ENCODE results near the gene TJP1. TPM values are rescaled to one million over a fixed set of nuclear protein-coding genes. Genes with fewer than 3 reads are reported as not detected.

Gene TJP1
- total and polyA plus RNA-seq, 2 donors (not counting 1 experiment from before 2014, with no cell fraction given): 0.10 TPM; not detected in 1

DNA sequence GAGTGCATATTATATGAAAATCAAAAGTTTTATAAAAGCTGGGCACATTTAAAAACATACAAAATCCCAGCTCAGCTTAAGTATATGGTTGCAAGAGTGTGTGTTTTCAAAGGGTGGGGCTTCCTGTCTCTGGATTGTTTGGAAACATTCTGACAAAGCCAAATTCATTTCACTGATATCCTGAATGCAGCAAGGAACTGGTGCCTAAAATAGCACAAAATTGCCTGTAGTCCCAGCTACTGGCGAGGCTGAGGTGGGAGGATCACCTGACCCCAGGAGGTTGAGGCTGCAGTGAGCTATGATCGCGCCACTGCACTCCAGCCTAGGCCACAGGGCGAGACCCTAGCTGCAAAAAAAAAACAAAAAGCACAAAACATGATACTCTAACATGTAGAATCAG lies 13.0 kb upstream of the TJP1 start:
- 72% methylated on average over 3 of the region's 4 CpGs for WGBS (ENCODE audit: insufficient coverage)
- no peaks in the 10 kb centered on the region for H3K36me3 ChIP-seq (replicated peaks in 1 of 2; ENCODE audit: control extremely low read depth in 1 of 2, control insufficient read depth in 1 of 2, extremely low read depth in 1 of 2, insufficient read depth in 2 of 2, low read length in 1 of 2)
- no peak overlapping the region for H3K9ac ChIP-seq (ENCODE audit: low read length)
- Mint-ChIP-seq H3K9me3 (ENCODE audit: insufficient read depth) (peaks cover 2% of the 10 kb centered on the region), H3K27me3 (peaks cover 53% of the 10 kb centered on the region), H3K27ac (no peak overlapping the region), H3K4me3 (no peak overlapping the region), H3K4me1 (no peaks in the 10 kb centered on the region)
- no peak overlapping the region for H2AFZ ChIP-seq (ENCODE audit: insufficient read depth, low read depth, low read length, poor library complexity, severe bottlenecking)
- H3K4me2 ChIP-seq (replicated peaks; ENCODE audit: low read depth, low read length, poor library complexity, severe bottlenecking): no peak overlapping the region
- H3K27ac ChIP-seq (ENCODE audit: low read length in 2 of 2): no peak overlapping the region
- DNase-seq (no peak), ATAC-seq (ENCODE audit: low read depth) (no peak)
- H3K9me3 ChIP-seq (ENCODE audit: control extremely low read depth in 1 of 3, control insufficient read depth in 2 of 3, insufficient read depth in 1 of 3, low read length in 2 of 3): peaks cover 0 to 14% (median 0%) of the 10 kb centered on the region in 3 donors
- peaks cover 0 to 7% (median 3%) of the 10 kb centered on the region in 4 experiments for H3K27me3 ChIP-seq (replicated peaks in 1 of 4; ENCODE audit: control extremely low read depth in 1 of 4, control insufficient read depth in 3 of 4, insufficient read depth in 4 of 4, low read length in 3 of 4)
- POLR2A ChIA-PET: no interaction called here
- H4K20me1 ChIP-seq (ENCODE audit: control insufficient read depth, insufficient read depth, low read length, poor library complexity, severe bottlenecking): no peaks in the 10 kb centered on the region
- intact Hi-C loops (cut with micrococcal nuclease): no loop called here
- no peaks in the 10 kb centered on the region for H3K4me1 ChIP-seq (ENCODE audit: control insufficient read depth in 2 of 2, insufficient read depth in 2 of 2, low read length in 2 of 2)
- TF ChIP-seq EZH2 (IDR thresholded peaks at IDR 0.05; ENCODE audit: borderline replicate concordance, insufficient read depth, low read depth, low read length, poor library complexity, severe bottlenecking): no peak
- TF ChIP-seq, protein P1, sequence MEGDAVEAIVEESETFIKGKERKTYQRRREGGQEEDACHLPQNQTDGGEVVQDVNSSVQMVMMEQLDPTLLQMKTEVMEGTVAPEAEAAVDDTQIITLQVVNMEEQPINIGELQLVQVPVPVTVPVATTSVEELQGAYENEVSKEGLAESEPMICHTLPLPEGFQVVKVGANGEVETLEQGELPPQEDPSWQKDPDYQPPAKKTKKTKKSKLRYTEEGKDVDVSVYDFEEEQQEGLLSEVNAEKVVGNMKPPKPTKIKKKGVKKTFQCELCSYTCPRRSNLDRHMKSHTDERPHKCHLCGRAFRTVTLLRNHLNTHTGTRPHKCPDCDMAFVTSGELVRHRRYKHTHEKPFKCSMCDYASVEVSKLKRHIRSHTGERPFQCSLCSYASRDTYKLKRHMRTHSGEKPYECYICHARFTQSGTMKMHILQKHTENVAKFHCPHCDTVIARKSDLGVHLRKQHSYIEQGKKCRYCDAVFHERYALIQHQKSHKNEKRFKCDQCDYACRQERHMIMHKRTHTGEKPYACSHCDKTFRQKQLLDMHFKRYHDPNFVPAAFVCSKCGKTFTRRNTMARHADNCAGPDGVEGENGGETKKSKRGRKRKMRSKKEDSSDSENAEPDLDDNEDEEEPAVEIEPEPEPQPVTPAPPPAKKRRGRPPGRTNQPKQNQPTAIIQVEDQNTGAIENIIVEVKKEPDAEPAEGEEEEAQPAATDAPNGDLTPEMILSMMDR (IDR thresholded peaks at IDR 0.05): no peak
- H3K79me2 ChIP-seq (ENCODE audit: control insufficient read depth, insufficient read depth, low read length): no peaks in the 10 kb centered on the region
- CTCF ChIA-PET: no interaction called here
- H3K4me3 ChIP-seq (ENCODE audit: control extremely low read depth in 1 of 5, extremely low read depth in 1 of 5, insufficient read depth in 1 of 5, low read depth in 2 of 5, low read length in 4 of 5): no peak overlapping the region

DNA sequence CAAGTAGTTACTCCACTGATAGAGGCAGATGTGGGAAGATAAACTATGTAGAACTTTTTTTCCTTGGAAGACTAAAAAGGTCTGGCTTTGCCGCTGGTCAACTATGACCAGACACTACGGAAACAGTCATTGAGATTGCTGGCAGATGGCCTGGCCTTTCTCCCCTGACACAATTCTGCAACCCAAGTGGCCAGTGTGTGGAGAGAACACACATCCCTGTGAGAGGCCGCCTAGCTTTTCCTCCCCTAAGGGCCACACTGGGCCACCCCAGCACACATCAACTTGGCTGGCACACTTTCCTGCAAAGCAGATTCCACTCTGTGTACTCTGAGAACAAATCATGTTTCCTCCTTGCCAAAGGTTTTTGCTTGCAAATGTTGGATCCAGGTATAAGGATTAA lies 10.4 kb upstream of the TJP1 start:
- TF ChIP-seq EZH2 (IDR thresholded peaks at IDR 0.05; ENCODE audit: borderline replicate concordance, insufficient read depth, low read depth, low read length, poor library complexity, severe bottlenecking): no peak
- TF ChIP-seq, protein P1 (IDR thresholded peaks at IDR 0.05): no peak
- Histone ChIP-seq H3K36me3 (replicated peaks in 1 of 2; ENCODE audit: control extremely low read depth in 1 of 2, control insufficient read depth in 1 of 2, extremely low read depth in 1 of 2, insufficient read depth in 2 of 2, low read length in 1 of 2) (no peaks in the 10 kb centered on the region), H3K9me3 (ENCODE audit: control extremely low read depth in 1 of 3, control insufficient read depth in 2 of 3, insufficient read depth in 1 of 3, low read length in 2 of 3) (peaks cover 0 to 14% (median 0%) of the 10 kb centered on the region in 3 donors), H3K79me2 (ENCODE audit: control insufficient read depth, insufficient read depth, low read length) (no peaks in the 10 kb centered on the region), H4K20me1 (ENCODE audit: control insufficient read depth, insufficient read depth, low read length, poor library complexity, severe bottlenecking) (no peaks in the 10 kb centered on the region), H3K27ac (ENCODE audit: low read length in 2 of 2) (no peak overlapping the region), H3K4me1 (ENCODE audit: control insufficient read depth in 2 of 2, insufficient read depth in 2 of 2, low read length in 2 of 2) (no peaks in the 10 kb centered on the region), H3K27me3 (replicated peaks in 1 of 4; ENCODE audit: control extremely low read depth in 1 of 4, control insufficient read depth in 3 of 4, insufficient read depth in 4 of 4, low read length in 3 of 4) (peaks cover 0 to 16% (median 8%) of the 10 kb centered on the region in 4 experiments), H3K9ac (ENCODE audit: low read length) (no peak overlapping the region), H2AFZ (ENCODE audit: insufficient read depth, low read depth, low read length, poor library complexity, severe bottlenecking) (no peak overlapping the region), H3K4me2 (replicated peaks; ENCODE audit: low read depth, low read length, poor library complexity, severe bottlenecking) (no peak overlapping the region), H3K4me3 (ENCODE audit: control extremely low read depth in 1 of 5, extremely low read depth in 1 of 5, insufficient read depth in 1 of 5, low read depth in 2 of 5, low read length in 4 of 5) (no peak overlapping the region)
- H3K27ac Mint-ChIP-seq: no peak overlapping the region
- no peaks in the 10 kb centered on the region for H3K4me1 Mint-ChIP-seq
- ATAC-seq (ENCODE audit: low read depth) (no peak), DNase-seq (no peak)
- H3K27me3 Mint-ChIP-seq: peaks cover 48% of the 10 kb centered on the region
- CTCF ChIA-PET: no interaction called here
- POLR2A ChIA-PET: no interaction called here
- no peak overlapping the region for H3K4me3 Mint-ChIP-seq
- H3K9me3 Mint-ChIP-seq (ENCODE audit: insufficient read depth): peaks cover 2% of the 10 kb centered on the region
- intact Hi-C loops (cut with micrococcal nuclease): no loop called here
- WGBS (ENCODE audit: insufficient coverage): 83% methylated on average over 2 of the region's 3 CpGs

Data from B cell (primary cell).